Dedifferentiated amniotic fluid mesenchymal stem cell (primary cell): Measurements from ENCODE around the gene RGS9.
"Not testable (repeated sequence)": the region's sequence is repeated elsewhere in the genome, so short reads cannot be mapped to it uniquely, and the experiment has no call there.

Source experiments
- DNase-seq: peaks from one replicate; pipeline ENCODE4 v3.0.0-alpha.2; 2016; ENCODE audit errors: extremely low spot score

RGS9 gene

DNA sequence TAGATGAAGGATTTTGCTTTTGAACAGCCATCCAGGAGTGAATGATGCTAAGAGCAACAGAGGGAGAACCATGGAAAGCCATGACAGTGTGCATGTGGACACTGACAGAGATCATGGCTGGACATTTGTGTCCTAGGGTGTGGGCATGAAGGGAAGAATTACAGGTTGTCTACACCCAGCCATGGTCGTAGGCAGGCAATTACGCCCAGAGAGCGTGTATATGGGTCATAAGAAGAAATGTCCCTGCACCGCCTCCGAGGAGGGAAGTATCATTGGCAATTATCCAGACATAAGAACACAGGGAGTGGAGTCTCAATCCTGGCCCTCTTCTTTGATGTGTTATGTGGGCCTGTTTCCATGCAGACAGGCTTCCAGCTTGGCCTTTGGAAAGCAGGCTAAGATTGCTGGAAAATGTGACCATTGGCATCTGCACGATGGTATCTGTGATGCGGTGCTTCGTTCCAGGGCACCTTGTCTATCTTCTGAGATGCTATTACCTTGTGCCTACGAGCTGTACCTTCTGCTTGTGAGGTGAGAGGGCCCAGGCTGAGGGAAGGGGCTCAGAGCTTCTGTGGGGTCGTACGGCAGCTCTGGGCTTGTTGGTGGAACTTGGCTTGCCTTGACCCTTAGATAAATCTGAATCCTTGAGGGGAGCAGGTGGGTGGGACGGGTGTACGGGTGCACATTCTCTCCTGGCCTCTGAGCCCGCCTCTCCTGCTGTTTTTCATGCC is 19.8 kb downstream of the RGS9 start:
- DNase-seq: no peak

DNA sequence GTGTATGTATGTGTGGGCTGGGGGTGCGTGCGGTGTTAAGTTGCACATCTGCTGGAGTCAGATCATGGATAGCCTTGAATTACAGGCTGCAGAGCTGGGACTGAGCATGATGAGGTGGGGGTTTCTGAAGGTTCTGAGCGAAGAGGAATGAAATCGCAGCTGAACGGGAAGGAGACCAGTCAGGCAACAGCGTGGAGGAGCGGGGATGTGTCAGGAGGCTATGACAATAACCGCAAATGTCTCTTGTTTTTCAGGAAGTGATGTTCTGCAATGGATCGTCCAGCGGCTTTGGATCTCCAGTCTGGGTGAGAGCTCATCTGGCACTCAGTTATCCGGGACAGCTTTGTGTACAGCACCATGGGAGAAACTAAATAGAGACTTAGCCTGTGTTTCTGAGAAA is 20.9 kb downstream of the RGS9 start:
- DNase-seq: no peak

DNA sequence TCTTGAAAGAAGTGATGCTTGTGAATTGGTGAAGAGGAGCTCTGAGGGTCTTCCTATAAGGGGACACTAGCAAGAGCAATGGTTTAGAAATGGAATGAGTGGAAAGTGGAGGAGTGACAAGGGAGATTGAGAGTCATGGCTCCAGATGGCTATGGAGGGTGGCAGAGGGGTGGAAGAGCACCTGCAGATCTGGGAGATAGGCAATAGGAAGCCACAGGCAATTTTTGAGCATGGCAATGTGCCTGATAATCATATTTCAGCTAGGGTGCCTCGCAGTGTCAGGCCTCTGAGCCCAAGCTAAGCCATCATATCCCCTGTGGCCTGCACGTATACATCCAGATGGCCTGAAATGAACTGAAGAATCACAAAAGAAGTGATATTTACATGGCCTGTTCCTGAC is 21.5 kb downstream of the RGS9 start:
- DNase-seq: no peak

DNA sequence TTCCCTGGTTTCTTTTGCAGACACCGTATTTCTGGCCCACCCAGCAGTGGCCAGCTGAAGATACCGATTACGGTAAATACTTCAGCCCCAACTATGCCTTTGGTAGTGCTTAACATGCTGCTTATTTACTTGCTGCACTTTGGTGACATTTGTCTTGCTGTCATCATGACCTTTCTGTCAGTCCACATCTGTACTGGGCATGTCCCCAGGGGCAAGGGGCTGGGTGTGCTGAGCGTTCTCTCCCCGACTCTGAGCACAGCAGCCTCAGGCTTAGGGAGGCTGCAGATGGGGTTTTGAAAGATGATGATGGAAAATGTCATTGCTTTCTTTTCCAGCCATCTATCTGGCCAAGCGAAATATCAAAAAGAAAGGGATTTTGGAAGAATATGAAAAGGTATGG is 23.3 kb downstream of the RGS9 start:
- no peak for DNase-seq

DNA sequence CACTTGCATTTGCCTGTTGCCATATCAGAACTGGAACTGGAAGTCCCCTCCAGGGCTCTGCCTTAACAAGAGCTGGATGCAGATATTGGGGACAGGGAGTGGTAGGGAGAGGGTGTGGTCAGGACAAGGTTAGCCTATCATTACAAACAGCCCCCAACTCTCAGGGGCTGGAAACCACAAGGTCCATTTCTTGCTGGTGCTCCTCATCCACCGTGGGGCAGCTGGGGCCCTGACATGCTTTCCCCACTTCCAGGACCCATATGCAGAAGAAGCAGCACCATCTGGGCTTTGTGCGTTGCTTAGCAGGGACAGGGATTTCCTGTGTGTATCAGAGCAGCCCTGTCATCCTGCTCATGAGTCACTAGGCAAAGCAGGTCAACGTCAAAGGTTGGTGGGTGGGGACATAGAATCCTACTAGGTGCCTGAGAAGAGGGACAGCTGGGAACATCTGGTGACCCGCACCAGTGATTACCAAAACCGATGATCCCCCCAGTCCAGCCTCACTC is 26.9 kb downstream of the RGS9 start:
- no peak for DNase-seq

DNA sequence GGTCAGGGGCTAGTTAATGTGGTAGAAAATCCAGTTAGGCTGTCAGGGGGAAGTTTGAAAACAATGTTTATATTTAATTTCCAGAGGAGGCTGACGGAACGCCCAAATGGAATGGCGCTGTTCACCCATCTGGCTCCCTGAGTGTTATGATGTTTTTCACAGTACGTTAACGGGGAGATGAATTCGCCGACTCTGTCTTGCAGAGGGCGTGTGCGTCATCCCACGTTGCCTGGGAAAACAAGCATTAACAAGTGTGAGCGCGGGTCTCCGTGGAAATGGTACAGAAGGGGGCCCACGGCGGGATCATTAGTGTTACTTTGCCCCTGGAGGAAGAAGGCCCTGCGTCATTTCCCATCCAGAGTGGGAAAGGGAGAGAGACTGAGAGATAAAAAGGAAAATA is 29.6 kb downstream of the RGS9 start:
- no peak for DNase-seq

DNA sequence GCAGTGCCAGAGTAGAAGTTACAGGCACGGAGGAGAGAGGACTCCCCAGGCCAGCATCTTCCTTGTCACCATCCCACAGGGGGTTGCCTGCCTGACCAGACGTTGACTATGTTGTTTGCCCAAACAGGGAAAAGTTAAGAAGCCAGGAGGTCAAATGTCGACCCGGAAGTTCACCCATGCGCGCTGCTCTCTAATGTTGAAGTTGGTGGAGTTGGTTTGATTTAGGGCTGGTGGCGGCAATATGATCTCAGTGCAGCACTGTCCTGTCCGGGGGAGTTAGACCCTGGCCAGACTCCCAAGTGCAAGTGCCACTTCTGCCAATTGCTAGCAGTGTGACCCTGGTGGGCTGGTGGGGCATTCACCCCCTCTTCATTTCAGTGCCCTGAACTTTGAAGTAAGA is 30.4 kb downstream of the RGS9 start:
- no peak for DNase-seq

DNA sequence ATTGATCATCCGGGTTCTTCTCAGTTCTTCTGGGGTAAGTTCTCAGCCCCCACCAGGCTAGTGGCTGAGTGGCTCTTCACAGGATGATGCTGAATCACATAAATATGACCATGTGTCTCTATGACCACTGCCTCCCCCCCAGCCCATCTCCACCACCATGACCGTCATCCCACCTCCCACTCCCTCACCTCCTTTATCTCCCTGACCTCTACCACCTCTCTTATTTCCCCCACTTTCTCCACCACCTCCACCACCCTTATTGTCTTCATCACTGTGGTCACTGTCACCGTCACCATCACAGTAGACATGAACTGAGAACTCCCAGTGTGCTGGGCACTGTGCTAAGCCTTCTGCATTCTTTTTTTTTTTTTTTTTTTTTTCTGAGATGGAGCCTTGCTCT is 32.5 kb downstream of the RGS9 start:
- no peak for DNase-seq

DNA sequence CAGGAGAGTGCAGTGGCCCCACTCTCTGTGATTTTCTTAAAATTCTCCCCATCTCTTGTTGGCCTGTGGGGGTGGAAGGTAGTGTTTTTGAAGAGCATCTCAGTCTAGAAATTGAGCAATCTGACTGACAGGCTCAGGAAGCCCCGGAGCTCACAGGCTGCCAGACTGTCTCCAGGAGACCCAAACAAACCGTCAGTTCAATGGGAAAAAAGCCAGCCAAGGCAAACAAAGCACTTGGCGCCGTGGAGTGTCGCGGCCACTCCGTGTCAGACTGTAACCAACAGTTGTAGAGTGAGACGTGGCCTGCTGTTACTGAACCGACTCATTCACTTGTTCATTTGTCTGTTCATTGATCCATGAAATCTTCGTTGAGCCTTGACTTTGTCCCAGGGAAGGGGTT is 33.7 kb downstream of the RGS9 start:
- DNase-seq: no peak

DNA sequence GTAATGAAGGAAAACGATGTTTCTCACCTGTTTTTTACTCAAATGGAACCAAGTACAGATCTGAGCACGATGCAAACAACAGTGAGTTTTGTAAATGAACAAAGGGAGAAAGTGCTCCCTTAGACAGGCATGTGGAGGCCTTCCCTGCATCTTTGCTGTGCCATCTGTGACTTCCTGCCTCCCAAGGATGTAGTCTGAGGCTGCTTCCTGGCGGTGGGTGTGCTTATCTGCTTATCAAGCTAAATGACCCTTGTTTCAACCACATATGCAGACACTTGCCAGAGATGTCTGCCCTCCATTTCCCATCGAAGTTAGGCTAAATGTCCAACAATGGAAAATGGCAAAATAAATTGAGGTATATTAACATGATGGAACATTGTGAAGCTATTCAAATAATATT is 34.6 kb downstream of the RGS9 start:
- DNase-seq: no peak

DNA sequence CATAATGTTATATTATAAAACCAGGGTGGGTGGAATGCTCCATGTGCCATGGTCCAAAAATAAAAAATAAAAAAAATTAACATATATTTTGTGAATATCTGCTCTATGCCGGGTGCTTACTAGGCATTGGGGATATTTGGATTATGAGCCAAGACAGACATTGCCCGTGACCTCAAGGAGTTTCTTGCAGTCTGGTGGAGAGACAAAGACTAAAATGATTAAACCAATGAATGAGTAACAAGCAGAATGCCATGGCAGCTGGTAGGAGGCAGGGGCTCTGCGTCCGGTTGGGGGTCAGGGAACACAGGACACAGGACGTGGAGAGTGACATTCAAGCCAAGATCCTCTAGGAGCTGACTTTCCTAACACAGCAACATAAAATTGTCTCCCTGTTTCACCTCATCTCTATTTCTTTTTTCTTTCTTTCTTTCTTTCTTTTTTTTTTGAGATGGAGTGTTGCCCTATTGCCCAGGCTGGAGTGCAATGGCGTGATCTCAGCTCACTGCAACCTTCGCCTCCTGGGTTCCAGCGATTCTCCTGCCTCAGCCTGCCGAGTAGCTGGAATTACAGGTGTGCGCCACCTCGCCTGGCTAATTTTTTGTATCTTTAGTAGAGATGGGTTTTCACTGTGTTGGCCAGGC is 35.4 kb downstream of the RGS9 start:
- DNase-seq: no peak

DNA sequence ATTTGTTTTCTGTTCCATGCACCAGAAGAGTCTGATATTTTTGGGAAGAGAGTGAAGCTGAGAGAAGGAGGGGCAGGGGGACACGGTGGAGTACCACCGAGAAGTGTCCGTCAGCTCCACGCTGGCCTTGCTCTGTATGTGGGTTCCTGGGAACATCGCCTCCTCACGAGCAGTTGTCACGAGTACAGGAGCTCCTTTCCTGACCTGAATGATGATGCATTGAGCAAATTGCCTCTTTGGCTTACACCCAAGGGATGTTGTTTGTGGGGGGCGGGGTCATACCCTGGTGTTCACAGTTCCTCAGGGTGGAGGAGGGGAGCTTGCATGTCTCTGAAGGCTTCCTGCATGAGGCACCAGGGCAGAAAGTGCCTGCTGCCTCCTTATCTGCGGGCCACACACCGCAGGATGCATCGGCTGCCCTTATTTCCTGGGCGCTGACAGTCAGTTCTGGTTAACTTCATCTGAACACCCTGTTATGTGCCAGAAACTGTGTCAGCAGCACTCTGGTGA is 36.2 kb downstream of the RGS9 start:
- DNase-seq: no peak

DNA sequence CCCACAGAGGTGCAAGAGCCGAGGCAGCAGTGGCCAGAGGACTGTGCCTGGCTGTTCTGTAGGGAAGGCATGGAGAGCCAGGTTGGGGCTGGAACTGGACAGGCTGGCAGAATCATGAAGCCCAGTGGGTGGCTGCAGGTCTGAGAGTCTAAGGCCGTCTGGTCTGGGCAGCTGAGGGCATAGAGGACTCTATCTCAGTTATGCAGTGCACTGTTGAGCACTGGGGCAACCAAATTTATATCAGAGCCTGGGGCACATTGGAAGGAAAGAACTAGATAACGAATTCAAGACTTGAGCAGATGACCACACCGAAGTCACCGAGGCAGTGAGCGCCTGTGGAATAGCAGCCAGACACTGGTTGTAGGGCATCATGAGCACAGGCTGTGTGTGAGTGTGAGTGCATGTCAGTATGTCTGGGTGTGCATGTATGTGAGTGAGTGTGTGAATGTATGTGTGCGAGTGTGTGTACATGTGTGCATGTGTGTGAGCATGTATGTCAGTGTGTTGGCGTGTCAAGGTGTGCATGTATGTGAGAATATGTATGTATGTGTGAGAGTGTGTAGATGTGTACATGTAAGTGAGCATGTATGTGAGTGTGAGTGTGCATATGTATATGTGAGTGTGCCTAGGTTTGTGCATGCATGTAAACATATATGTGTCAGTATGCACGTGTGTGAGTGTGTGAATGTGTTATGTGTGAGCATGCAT is 37.0 kb downstream of the RGS9 start:
- no peak for DNase-seq

DNA sequence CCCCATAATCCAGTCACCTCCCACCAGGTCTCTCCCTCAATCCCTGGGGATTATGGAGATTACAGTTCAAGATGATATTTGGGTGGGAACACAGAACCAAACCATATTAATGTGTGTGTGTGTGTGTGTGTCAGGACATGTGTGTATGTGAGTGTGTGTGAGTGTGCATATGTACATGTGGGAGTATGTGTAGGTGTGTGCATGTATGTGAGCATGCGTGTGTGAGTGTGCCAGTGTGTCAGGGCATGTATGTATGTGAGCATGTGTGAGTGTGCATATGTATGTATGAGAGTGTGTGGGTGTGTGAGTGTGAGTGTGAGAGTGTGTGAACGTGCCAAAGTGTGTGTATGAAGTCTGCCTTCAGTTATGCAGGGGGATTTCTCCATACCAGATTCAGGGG is 37.8 kb downstream of the RGS9 start:
- DNase-seq: no peak

DNA sequence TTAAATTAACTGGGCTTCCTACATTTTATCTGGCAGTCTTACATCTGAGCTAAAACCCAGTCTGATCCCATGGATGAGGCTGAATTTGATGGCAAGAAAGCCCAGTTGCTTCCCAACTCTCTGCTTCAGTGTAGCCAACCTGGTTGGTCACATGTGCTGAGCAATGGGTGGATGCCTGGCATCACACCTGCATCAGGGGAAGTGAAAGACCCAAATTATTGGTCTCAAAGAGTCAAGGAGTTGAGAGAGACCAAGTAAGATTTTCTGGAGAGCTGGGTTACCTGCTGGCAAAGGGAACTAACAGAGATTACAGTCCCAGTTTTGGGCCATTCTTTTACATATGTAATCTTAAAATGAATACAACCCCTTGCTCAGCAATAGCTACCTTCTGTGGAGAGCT is 38.8 kb downstream of the RGS9 start:
- no peak for DNase-seq

DNA sequence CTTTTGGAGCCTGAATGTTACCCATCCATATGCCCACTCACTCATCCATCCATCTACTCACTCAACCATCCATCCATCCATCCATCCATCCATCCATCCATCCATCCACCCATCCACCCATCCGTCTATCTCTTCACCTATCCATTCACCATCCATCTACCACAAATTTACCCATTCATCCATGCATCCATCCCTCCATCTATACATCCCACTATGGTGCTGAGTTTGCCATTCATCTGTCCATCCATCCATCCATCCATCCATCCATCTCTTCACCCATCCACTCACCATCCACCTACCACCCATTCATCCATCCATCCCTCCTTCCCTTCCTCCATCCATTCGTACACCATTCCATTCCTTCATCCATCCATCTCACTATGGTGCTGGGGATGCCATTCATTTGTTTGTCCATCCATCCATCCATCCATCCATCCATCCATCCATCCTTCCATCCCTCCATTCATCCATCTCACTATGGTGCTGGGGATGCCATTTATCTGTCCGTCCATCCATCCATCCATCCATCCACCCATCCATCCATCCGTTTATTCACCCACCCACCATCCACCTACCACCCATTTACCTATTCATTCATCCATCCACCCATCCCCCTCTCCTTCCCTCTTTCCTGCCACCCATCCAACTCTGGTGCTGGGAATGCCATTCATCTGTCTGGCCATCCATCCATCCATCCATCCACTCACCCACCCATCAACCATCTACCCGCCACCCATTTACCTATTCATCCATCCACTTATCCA is 39.7 kb downstream of the RGS9 start:
- DNase-seq: no peak

DNA sequence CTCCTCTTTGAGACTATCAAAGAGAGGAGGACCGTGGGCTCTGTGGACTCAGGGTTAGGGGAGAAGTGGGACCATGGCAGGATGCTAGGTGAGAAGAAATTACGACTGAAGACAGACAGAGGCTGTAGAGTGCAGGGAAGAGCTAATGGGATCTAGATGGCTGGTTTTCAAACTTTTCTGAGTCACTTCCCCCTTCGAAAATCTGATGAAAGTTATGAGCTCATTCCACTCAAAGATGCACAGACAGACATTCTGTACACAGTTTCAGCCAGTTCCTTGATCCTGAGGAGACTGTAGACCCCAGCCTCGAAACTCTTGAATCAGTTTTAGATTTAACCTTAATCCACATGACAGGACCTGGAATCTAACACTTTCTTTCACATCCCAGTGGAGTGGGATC is 40.7 kb downstream of the RGS9 start:
- DNase-seq: peak; percentile 26

DNA sequence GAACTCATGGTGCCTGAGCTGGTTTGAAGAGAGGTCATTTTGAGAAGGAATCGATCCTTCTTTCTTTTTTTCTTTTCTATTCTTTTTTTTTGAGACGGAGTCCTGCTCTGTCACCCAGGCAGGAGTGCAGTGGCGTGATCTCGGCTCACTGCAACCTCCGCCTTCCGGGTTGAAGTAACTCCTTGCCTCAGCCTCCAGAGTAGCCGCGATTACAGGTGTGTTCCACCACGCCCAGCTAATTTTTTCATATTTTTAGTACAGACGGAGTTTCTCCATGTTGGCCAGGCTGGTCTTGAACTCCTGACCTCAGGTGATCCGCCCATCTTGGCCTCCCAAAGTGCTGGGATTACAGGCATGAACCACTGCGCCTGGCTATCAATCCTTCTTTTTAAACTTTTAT is 43.1 kb downstream of the RGS9 start:
- DNase-seq: not testable (repeated sequence)

DNA sequence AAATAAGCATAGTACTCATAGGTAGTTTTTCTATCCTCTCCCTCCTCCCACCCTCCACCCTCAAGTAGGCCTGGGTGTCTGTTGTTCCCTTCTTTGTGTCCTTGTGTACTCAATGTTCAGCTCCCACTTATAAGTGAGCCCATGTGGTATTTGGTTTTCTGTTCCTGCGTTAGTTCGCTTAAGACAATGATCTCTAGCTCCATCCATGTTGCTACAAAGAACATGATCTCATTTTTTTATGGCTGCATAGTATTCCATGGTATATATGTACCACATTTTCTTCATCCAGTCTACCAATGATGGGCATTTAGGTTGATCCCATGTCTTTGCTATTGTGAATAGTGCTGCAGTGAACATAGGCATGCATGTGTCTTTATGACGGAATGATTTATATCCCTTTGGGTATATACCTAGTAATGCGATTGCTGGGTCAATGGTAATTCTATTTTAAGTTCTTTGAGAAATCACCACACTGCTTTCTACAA is 43.6 kb downstream of the RGS9 start:
- not testable (repeated sequence) for DNase-seq

DNA sequence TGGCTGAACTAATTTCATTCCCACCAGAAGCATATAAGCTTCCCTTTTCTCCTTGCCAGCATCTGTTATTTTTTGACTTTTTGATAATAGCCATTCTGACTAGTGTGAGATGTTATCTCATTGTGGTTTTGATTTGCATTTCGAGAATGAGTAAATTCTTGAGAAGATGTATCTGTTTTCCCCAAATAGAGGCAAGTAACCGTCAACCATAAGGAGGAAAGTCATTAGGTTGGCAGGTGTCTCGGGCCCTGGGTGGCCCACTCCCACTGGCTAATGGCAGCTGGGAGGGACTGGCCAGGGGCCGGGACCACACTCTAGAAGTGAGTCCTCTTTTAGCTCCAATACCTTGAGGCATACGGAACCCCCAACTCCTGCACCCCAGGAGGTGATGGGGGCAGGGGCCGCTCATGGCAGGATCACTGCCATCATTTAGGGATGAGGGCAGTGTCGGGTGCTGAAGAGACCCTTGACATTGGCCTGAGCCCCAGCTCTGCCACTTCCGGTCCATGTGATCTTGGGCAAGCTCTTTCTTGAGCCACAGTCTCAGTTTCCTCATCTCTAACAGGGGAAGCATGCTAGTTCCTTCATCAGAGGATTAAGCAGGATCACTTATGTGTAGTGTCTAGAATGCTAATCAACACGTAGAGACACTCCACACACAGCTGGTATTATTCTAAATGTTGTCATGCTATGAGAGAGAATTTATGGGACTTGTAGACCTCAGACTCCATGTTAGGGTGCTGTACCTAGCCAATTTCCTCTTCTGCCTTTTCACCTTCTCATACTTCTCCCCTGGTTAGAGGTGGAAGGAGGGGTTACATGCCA is 44.3 kb downstream of the RGS9 start:
- no peak for DNase-seq

DNA sequence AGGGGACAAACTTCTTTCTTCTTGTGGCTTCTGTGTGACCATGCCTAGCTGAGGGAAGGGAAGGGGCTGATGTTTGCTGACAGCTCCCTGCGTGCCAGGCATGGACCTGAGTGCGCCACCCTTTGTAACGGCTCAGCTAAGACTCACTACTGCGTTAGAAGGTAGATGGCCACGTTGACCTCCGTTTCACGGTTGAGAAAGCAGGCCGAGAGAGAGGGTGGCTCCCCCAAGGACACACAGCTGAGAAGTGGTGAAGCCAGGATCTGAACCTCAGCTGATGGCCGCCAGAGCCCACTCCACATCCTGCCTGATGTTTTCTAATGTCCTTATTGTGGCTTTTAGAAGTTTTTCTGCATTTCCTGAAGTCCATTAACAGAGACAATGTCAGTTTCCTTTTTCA is 45.1 kb downstream of the RGS9 start:
- no peak for DNase-seq
